Activated naive CD4-positive, alpha-beta T cell treated with anti-CD3 and anti-CD28 coated beads, Interleukin-2, amount 50 U/mL, for 16 hours (primary cell): ENCODE measurements around the gene HS6ST3.

Experiments used
- DNase-seq: peaks from one replicate; pipeline ENCODE4 v3.0.0-alpha.2; 2020

HS6ST3 gene

GRCh38 chr13:96804174-96804573 lies 714.3 kb downstream of the HS6ST3 start:
- no peak for DNase-seq

GRCh38 chr13:96806746-96807145 lies 716.8 kb downstream of the HS6ST3 start:
- no peak for DNase-seq

GRCh38 chr13:96809366-96810096 lies 719.6 kb downstream of the HS6ST3 start:
- no peak for DNase-seq

- DNase-seq = no peak
These were observed 720.2 kb downstream of the HS6ST3 start for GRCh38 chr13:96810104-96810503.

- DNase-seq = no peak
These were observed 721.1 kb downstream of the HS6ST3 start for GRCh38 chr13:96811049-96811448.

- no peak for DNase-seq
These were observed 726.4 kb downstream of the HS6ST3 start for GRCh38 chr13:96816261-96816660.

- DNase-seq = no peak
These were observed 727.0 kb downstream of the HS6ST3 start for GRCh38 chr13:96816874-96817273.

GRCh38 chr13:96817336-96817941 lies 727.5 kb downstream of the HS6ST3 start:
- DNase-seq = no peak

- DNase-seq = no peak
These were observed 729.5 kb downstream of the HS6ST3 start for GRCh38 chr13:96819375-96819774.

- no peak for DNase-seq
These were observed 731.5 kb downstream of the HS6ST3 start for GRCh38 chr13:96821381-96821780.

- no peak for DNase-seq
These were observed 732.1 kb downstream of the HS6ST3 start for GRCh38 chr13:96821971-96822370.

GRCh38 chr13:96822895-96823294 lies 733.0 kb downstream of the HS6ST3 start:
- DNase-seq = no peak

GRCh38 chr13:96824140-96824539 lies 734.2 kb downstream of the HS6ST3 start:
- DNase-seq = no peak

GRCh38 chr13:96825653-96826052 lies 735.7 kb downstream of the HS6ST3 start:
- DNase-seq = no peak

- no peak for DNase-seq
These were observed 744.7 kb downstream of the HS6ST3 start for GRCh38 chr13:96834626-96835025.

GRCh38 chr13:96835546-96835945 lies 745.6 kb downstream of the HS6ST3 start:
- DNase-seq = no peak

GRCh38 chr13:96836733-96837132 lies 746.8 kb downstream of the HS6ST3 start:
- no peak for DNase-seq

- DNase-seq = no peak
These were observed 747.9 kb downstream of the HS6ST3 start for GRCh38 chr13:96837809-96838208.

- no peak for DNase-seq
These were observed 754.3 kb downstream of the HS6ST3 start for GRCh38 chr13:96844195-96844594.

GRCh38 chr13:96844616-96845015 lies 754.7 kb downstream of the HS6ST3 start:
- no peak for DNase-seq

- DNase-seq = no peak
These were observed 758.4 kb downstream of the HS6ST3 start for GRCh38 chr13:96848286-96848685.

- no peak for DNase-seq
These were observed 759.2 kb downstream of the HS6ST3 start for GRCh38 chr13:96849091-96849490.

GRCh38 chr13:96850538-96851145 lies 760.7 kb downstream of the HS6ST3 start:
- DNase-seq = no peak

GRCh38 chr13:96851856-96852445 lies 762.0 kb downstream of the HS6ST3 start:
- DNase-seq = no peak
